Activated naive CD8-positive, alpha-beta T cell treated with anti-CD3 and anti-CD28 coated beads for 36 hours (primary cell): ENCODE results near the gene ZCCHC4. TPM values are rescaled to one million over a fixed set of nuclear protein-coding genes. Genes with fewer than 3 reads are reported as not detected.

Source experiments
- DNase-seq: peaks from one replicate; pipeline ENCODE4 v3.0.0; 2021
- H3K27ac Mint-ChIP-seq: one replicate; pipeline ENCODE4 v1.8.0; 2022; ENCODE audit warnings: mild to moderate bottlenecking, moderate library complexity, mixed read lengths
- H3K27me3 Mint-ChIP-seq: one replicate; pipeline ENCODE4 v1.8.0; 2022; ENCODE audit warnings: mild to moderate bottlenecking, mixed read lengths
- H3K36me3 Mint-ChIP-seq: one replicate; pipeline ENCODE4 v1.8.0; 2021; ENCODE audit warnings: mild to moderate bottlenecking, mixed read lengths
- H3K4me1 Mint-ChIP-seq: one replicate; pipeline ENCODE4 v1.8.0; 2021; ENCODE audit warnings: mixed read lengths
- H3K4me3 Mint-ChIP-seq: one replicate; pipeline ENCODE4 v1.8.0; 2022; ENCODE audit warnings: mild to moderate bottlenecking, moderate library complexity, mixed read lengths
- H3K9me3 Mint-ChIP-seq: one replicate; pipeline ENCODE4 v1.8.0; 2022; ENCODE audit warnings: mixed read lengths
- total RNA-seq, 2 experiments: library from RNA; stranded (reverse); gene quantifications; one replicate each; pipeline ENCODE4 v1.2.3, GENCODE V29; 2021

Gene ZCCHC4
- total RNA-seq, 2 experiments from 2014 or later, result 13.0 to 15.9 TPM

GRCh38 chr4:25379591-25379990, 67.0 kb downstream of the ZCCHC4 start:
- Mint-ChIP-seq H3K9me3 (no peaks in the 10 kb centered on the region), H3K27me3 (no peaks in the 10 kb centered on the region), H3K4me3 (no peak overlapping the region), H3K36me3 (peaks cover 16% of the 10 kb centered on the region), H3K4me1 (peaks cover 11% of the 10 kb centered on the region), H3K27ac (no peak overlapping the region)
- no peak for DNase-seq

GRCh38 chr4:25383647-25384046, 71.1 kb downstream of the ZCCHC4 start:
- H3K27me3 Mint-ChIP-seq, result no peaks in the 10 kb centered on the region
- no peak for DNase-seq
- peaks cover 20% of the 10 kb centered on the region for H3K36me3 Mint-ChIP-seq
- H3K9me3 Mint-ChIP-seq, result no peaks in the 10 kb centered on the region
- H3K27ac Mint-ChIP-seq, result no peak overlapping the region
- no peak overlapping the region for H3K4me3 Mint-ChIP-seq
- H3K4me1 Mint-ChIP-seq, result peaks cover 5% of the 10 kb centered on the region

GRCh38 chr4:25386926-25387325, 74.4 kb downstream of the ZCCHC4 start:
- H3K4me3 Mint-ChIP-seq, result no peak overlapping the region
- H3K4me1 Mint-ChIP-seq, result peaks cover 5% of the 10 kb centered on the region
- no peak overlapping the region for H3K27ac Mint-ChIP-seq
- no peaks in the 10 kb centered on the region for H3K27me3 Mint-ChIP-seq
- no peaks in the 10 kb centered on the region for H3K9me3 Mint-ChIP-seq
- peaks cover 18% of the 10 kb centered on the region for H3K36me3 Mint-ChIP-seq
- no peak for DNase-seq

- Mint-ChIP-seq H3K27me3 (no peaks in the 10 kb centered on the region), H3K27ac (no peak overlapping the region), H3K36me3 (peaks cover 57% of the 10 kb centered on the region), H3K9me3 (peaks cover 5% of the 10 kb centered on the region), H3K4me1 (no peaks in the 10 kb centered on the region), H3K4me3 (no peak overlapping the region)
- no peak for DNase-seq
These were observed 84.7 kb downstream of the ZCCHC4 start for GRCh38 chr4:25397305-25397704.

- DNase-seq, result no peak
- Mint-ChIP-seq H3K27ac (no peak overlapping the region), H3K9me3 (peaks cover 5% of the 10 kb centered on the region), H3K4me1 (no peaks in the 10 kb centered on the region), H3K4me3 (no peak overlapping the region), H3K36me3 (peaks cover 56% of the 10 kb centered on the region), H3K27me3 (no peaks in the 10 kb centered on the region)
These were observed 86.9 kb downstream of the ZCCHC4 start for GRCh38 chr4:25399510-25399909.

- Mint-ChIP-seq H3K27me3 (no peaks in the 10 kb centered on the region), H3K36me3 (peaks cover 52% of the 10 kb centered on the region), H3K4me1 (no peaks in the 10 kb centered on the region), H3K27ac (no peak overlapping the region), H3K4me3 (no peak overlapping the region), H3K9me3 (peaks cover 5% of the 10 kb centered on the region)
- DNase-seq, result no peak
These were observed 88.5 kb downstream of the ZCCHC4 start for GRCh38 chr4:25401066-25401465.

GRCh38 chr4:25402521-25402920, 89.9 kb downstream of the ZCCHC4 start:
- no peaks in the 10 kb centered on the region for H3K27me3 Mint-ChIP-seq
- no peak for DNase-seq
- no peaks in the 10 kb centered on the region for H3K9me3 Mint-ChIP-seq
- H3K4me1 Mint-ChIP-seq, result no peaks in the 10 kb centered on the region
- no peak overlapping the region for H3K4me3 Mint-ChIP-seq
- H3K36me3 Mint-ChIP-seq, result peaks cover 41% of the 10 kb centered on the region
- H3K27ac Mint-ChIP-seq, result no peak overlapping the region

- peaks cover 31% of the 10 kb centered on the region for H3K36me3 Mint-ChIP-seq
- no peaks in the 10 kb centered on the region for H3K27me3 Mint-ChIP-seq
- H3K27ac Mint-ChIP-seq, result no peak overlapping the region
- no peaks in the 10 kb centered on the region for H3K9me3 Mint-ChIP-seq
- no peak for DNase-seq
- no peak overlapping the region for H3K4me3 Mint-ChIP-seq
- H3K4me1 Mint-ChIP-seq, result no peaks in the 10 kb centered on the region
These were observed 91.1 kb downstream of the ZCCHC4 start for GRCh38 chr4:25403699-25404098.

GRCh38 chr4:25405453-25405852, 92.9 kb downstream of the ZCCHC4 start:
- Mint-ChIP-seq H3K9me3 (no peaks in the 10 kb centered on the region), H3K36me3 (peaks cover 23% of the 10 kb centered on the region), H3K4me1 (no peaks in the 10 kb centered on the region), H3K27me3 (no peaks in the 10 kb centered on the region), H3K27ac (no peak overlapping the region), H3K4me3 (no peak overlapping the region)
- no peak for DNase-seq

GRCh38 chr4:25406081-25406692, 93.6 kb downstream of the ZCCHC4 start:
- no peak overlapping the region for H3K4me3 Mint-ChIP-seq
- no peaks in the 10 kb centered on the region for H3K9me3 Mint-ChIP-seq
- DNase-seq, result no peak
- H3K36me3 Mint-ChIP-seq, result peaks cover 26% of the 10 kb centered on the region
- no peaks in the 10 kb centered on the region for H3K27me3 Mint-ChIP-seq
- H3K27ac Mint-ChIP-seq, result no peak overlapping the region
- H3K4me1 Mint-ChIP-seq, result no peaks in the 10 kb centered on the region

- Mint-ChIP-seq H3K9me3 (no peaks in the 10 kb centered on the region), H3K36me3 (peaks cover 16% of the 10 kb centered on the region), H3K4me3 (no peak overlapping the region), H3K27me3 (no peaks in the 10 kb centered on the region), H3K27ac (no peak overlapping the region), H3K4me1 (no peaks in the 10 kb centered on the region)
- DNase-seq, result no peak
These were observed 98.4 kb downstream of the ZCCHC4 start for GRCh38 chr4:25410820-25411529.

- H3K36me3 Mint-ChIP-seq, result peaks cover 15% of the 10 kb centered on the region
- no peaks in the 10 kb centered on the region for H3K4me1 Mint-ChIP-seq
- no peak overlapping the region for H3K4me3 Mint-ChIP-seq
- no peaks in the 10 kb centered on the region for H3K27me3 Mint-ChIP-seq
- H3K9me3 Mint-ChIP-seq, result no peaks in the 10 kb centered on the region
- H3K27ac Mint-ChIP-seq, result no peak overlapping the region
- DNase-seq, result no peak
These were observed 100.7 kb downstream of the ZCCHC4 start for GRCh38 chr4:25413261-25413660.

- no peaks in the 10 kb centered on the region for H3K9me3 Mint-ChIP-seq
- H3K36me3 Mint-ChIP-seq, result peaks cover 9% of the 10 kb centered on the region
- DNase-seq, result no peak
- H3K27ac Mint-ChIP-seq, result no peak overlapping the region
- H3K4me1 Mint-ChIP-seq, result no peaks in the 10 kb centered on the region
- no peaks in the 10 kb centered on the region for H3K27me3 Mint-ChIP-seq
- no peak overlapping the region for H3K4me3 Mint-ChIP-seq
These were observed 104.4 kb downstream of the ZCCHC4 start for GRCh38 chr4:25417014-25417413.
